Adrenal gland (tissue), 12 donors: ENCODE results near the gene DCX. TPM values are rescaled to one million over a fixed set of nuclear protein-coding genes. Genes with fewer than 3 reads are reported as not detected.
A peak's percentile ranks its signal among the peaks of the same experiment; 100 is the strongest.

Source experiments
- DNase-seq, 7 donors: peaks; one replicate each; pipeline ENCODE4 v3.0.0-alpha.2; 2019 to 2020
- H3K27ac ChIP-seq, 5 donors: fragments of 200-600 bp; sonication (generic) in 4 of 5; 1 replicate in 3 of 5; 2 replicates in 2 of 5; pipeline versions ENCODE4 v1.5.1 to v1.8.0; 2016 to 2020; ENCODE audit warnings: mild to moderate bottlenecking in 1 of 5
- H3K27me3 ChIP-seq: fragments of 200-600 bp; 2 replicates; pipeline ENCODE4 v1.8.0; 2021
- H3K36me3 ChIP-seq, 2 donors: fragments of 200-600 bp; replicated peaks in 1 of 2; 1 replicate in 1 of 2; 2 replicates in 1 of 2; pipeline versions ENCODE4 v1.5.1 to v1.8.0; 2018 to 2022
- H3K4me1 ChIP-seq, 2 donors: fragments of 200-600 bp; replicated peaks in 1 of 2; 1 replicate in 1 of 2; 2 replicates in 1 of 2; pipeline versions ENCODE4 v1.5.1 to v1.8.0; 2018 to 2021
- H3K4me3 ChIP-seq, 4 donors: fragments of 200-600 bp; sonication (generic) in 3 of 4; one replicate each; pipeline ENCODE4 v1.5.1; 2016 to 2018
- H3K9me3 ChIP-seq, 3 donors: fragments of 200-600 bp; sonication (generic) in 1 of 3; replicated peaks in 1 of 3; 1 replicate in 2 of 3; 2 replicates in 1 of 3; pipeline versions ENCODE4 v1.5.1 to v1.8.0; 2016 to 2021
- POLR2A ChIP-seq, 2 donors: fragments of 450-650 bp; IDR thresholded peaks; one replicate each; pipeline ENCODE4 v1.6.1; 2017; ENCODE audit warnings: antibody characterized with exemption in 2 of 2, mild to moderate bottlenecking in 2 of 2, moderate library complexity in 1 of 2
- WGBS, 4 donors: extraction: QIAGEN DNeasy Blood & Tissue Kit in 2 of 4; methylation state at CpG; one replicate each; pipeline versions ENCODE4 v1.1.5 to v1.1.7; 2013 to 2017; 5-methylcytosine and 5-hydroxymethylcytosine counted together
- intact Hi-C, 2 donors: fragments of 100-400 bp; cut with DNase I; formaldehyde crosslinking; loops; one replicate each; pipeline versions ENCODE4 v1.14.1 to v1.15.0; 2022 to 2023
- polyA plus RNA-seq, 3 donors: library from polyadenylated mRNA; stranded (reverse); fragments of 200-250 nt in 2 of 3; fragments of 350-450 nt in 1 of 3; fragmentation: Illumina TruSeq in 1 of 3; extraction: RNeasy Lipid Tissue Mini Kit (QIAGEN cat#74804) in 1 of 3; gene quantifications; one replicate each; pipeline ENCODE4 v1.2.3, GENCODE V29; 2013 to 2014
- total RNA-seq, 9 donors: library from RNA; depleted of rRNA in 4 of 9; stranded (reverse); fragments of >200 nt in 4 of 9; fragments of 120-200 nt in 1 of 9; fragmentation: NEBNext Ultra II Directional in 1 of 9; extraction: Animal tissue kit (Norgen Biotek cat#: 25700) in 1 of 9; gene quantifications; one replicate each; pipeline versions ENCODE4 v1.1.0 to v1.2.4, GENCODE V29; 2013 to 2023
- TF ChIP-seq, protein P1 (sequence below), 6 experiments: fragments of 450-650 bp in 4 of 6; fragments of 200-600 bp in 2 of 6; sonication (generic) in 1 of 6; IDR thresholded peaks; 1 replicate in 5 of 6; 2 replicates in 1 of 6; pipeline versions ENCODE4 v1.5.1 to v1.8.0; 2016 to 2021; ENCODE audit warnings: antibody characterized with exemption in 6 of 6, mild to moderate bottlenecking in 2 of 6, moderate library complexity in 1 of 6
- donor health status: healthy with polysubstance abuse.
- donor health status: Bipolar disorder and iron deficiency.
- donor health status: DM: yes; HTN: yes; CAD: no.
- donor health status: DM: no; HTN: no; CAD: no.
- donor health status: DM: no; HTN: no; CAD: no.
- donor health status: DM: yes; HTN: yes; CAD: no.

The DCX gene
- total and polyA plus RNA-seq, 12 donors = 0.04 to 2.9 (median 0.24) TPM; not detected in 5

DNA sequence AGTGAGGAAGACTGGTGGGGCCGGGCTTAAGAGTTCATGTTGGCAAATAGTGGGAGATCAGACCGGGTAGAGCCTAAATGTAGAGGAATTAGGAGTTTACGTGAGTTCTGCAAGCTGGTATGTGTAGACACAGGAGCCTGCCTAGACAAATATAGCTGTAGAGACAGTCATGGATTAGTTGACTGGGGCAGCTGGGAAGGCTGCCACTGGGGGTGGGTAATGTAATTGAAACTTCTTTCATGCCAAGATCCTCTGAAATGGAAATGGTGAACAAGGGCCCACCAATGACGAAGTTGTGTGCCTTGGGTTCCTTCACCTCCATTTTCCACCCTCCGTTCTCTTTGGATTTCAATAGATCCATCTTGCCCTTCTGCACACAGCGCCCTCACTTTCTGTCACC lies 129.9 kb downstream of the DCX start:
- Histone ChIP-seq H3K27me3 (no peaks in the 10 kb centered on the region), H3K36me3 (no peaks in the 10 kb centered on the region), H3K4me3 (no peak overlapping the region), H3K4me1 (no peaks in the 10 kb centered on the region), H3K27ac (no peak overlapping the region), H3K9me3 (no peaks in the 10 kb centered on the region)
- intact Hi-C loops = no loop called here
- DNase-seq = no peak
- WGBS, 4 donors = 67 to 84% (median 74%) methylated on average over 6 of the region's 6 CpGs
- no peak for TF ChIP-seq POLR2A (IDR thresholded peaks at IDR 0.05)
- TF ChIP-seq, protein P1, sequence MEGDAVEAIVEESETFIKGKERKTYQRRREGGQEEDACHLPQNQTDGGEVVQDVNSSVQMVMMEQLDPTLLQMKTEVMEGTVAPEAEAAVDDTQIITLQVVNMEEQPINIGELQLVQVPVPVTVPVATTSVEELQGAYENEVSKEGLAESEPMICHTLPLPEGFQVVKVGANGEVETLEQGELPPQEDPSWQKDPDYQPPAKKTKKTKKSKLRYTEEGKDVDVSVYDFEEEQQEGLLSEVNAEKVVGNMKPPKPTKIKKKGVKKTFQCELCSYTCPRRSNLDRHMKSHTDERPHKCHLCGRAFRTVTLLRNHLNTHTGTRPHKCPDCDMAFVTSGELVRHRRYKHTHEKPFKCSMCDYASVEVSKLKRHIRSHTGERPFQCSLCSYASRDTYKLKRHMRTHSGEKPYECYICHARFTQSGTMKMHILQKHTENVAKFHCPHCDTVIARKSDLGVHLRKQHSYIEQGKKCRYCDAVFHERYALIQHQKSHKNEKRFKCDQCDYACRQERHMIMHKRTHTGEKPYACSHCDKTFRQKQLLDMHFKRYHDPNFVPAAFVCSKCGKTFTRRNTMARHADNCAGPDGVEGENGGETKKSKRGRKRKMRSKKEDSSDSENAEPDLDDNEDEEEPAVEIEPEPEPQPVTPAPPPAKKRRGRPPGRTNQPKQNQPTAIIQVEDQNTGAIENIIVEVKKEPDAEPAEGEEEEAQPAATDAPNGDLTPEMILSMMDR (IDR thresholded peaks at IDR 0.05) = no peak

DNA sequence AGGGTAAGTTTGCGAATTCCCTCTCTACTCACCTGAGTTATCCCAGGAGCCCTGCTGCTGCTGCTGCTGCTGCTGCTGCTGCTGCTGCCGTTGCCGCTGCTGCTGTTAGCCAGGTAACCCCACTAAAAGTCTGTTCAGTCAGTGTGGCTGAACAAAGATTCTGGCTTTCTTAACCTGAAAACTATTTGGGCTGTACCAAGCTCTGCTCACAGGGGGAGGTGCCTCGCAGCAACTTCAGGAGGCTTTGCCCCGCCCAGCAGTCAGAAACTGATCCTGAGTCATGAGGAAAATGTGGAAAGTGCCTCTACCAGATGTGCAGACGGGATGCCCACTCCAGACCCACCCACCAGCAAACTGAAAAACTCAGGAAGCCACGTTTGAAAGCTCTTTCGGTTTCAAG lies 141.7 kb downstream of the DCX start, which contains the start of gene CAPN6:
CAPN6 (minus strand) TSS at position 145 of the 400 bp plus-strand sequence. CDS start 6,547 bp downstream, outside the sequence.
- Histone ChIP-seq H3K36me3 (no peaks in the 10 kb centered on the region), H3K4me3 (no peak within 1 kb of the TSS), H3K9me3 (no peaks in the 10 kb centered on the region), H3K4me1 (no peaks in the 10 kb centered on the region), H3K27ac (no peak within 1 kb of the TSS), H3K27me3 (peaks cover 17% of the 10 kb centered on the region)
- intact Hi-C loops = no loop called here
- TF ChIP-seq, protein P1 (IDR thresholded peaks at IDR 0.05) = no peak
- TF ChIP-seq POLR2A (IDR thresholded peaks at IDR 0.05) = no peak
- DNase-seq = peak in 1 of 7 donors; percentile 1
- 28 to 44% (median 37%) methylated on average over 5 to 8 of the region's 8 CpGs for WGBS, 4 donors

DNA sequence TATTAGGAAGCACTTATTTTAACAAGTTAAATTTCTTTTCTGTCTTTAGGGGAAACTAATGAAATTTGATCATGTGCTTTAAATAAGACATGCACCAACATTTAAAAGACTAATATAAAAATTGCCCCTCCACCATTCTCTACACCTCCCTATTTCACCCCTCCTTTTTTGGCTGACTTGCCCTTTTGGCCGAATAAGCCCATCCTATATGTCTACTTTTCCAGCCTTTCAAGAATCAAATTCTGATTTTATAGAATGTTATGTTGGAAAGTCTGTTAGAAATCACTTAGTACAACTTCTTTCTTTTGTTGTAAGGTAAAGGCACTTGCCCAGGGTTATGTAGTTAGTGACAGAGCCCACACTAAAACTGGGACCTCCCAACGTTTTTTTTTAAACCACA lies 143.5 kb downstream of the DCX start:
- Histone ChIP-seq H3K4me3 (no peak overlapping the region), H3K27ac (no peak overlapping the region), H3K4me1 (no peaks in the 10 kb centered on the region), H3K27me3 (peaks cover 11% of the 10 kb centered on the region), H3K36me3 (no peaks in the 10 kb centered on the region), H3K9me3 (no peaks in the 10 kb centered on the region)
- intact Hi-C loops = no loop called here
- WGBS, 4 donors = 24 to 32% (median 31%) methylated on average over 2 of the region's 2 CpGs
- TF ChIP-seq POLR2A (IDR thresholded peaks at IDR 0.05) = no peak
- TF ChIP-seq, protein P1 (IDR thresholded peaks at IDR 0.05) = no peak
- no peak for DNase-seq

DNA sequence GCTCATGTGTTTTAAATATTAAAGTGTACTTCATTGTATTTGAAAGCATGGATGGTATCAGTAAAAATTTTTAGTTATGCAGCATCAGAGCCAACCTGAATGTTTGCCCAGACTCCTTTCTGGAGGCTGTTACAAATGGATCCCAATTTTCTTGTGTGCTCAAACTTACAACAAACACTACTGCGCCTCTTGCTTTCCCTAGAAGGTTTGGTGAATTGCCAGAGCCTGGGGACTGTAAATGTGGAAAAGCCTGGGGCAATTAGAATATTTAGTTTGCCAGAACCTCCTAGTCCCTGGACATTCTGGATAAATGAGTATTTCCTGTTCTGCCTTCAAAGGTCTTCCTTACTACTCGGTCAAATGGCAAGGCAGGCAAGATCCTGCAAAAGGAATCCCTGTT lies 146.5 kb downstream of the DCX start:
- Histone ChIP-seq H3K36me3 (no peaks in the 10 kb centered on the region), H3K27me3 (peaks cover 11% of the 10 kb centered on the region), H3K9me3 (no peaks in the 10 kb centered on the region), H3K4me1 (no peaks in the 10 kb centered on the region), H3K4me3 (no peak overlapping the region), H3K27ac (no peak overlapping the region)
- intact Hi-C loops = no loop called here
- WGBS, 4 donors = 67 to 75% (median 70%) methylated on average over 1 to 2 of the region's 2 CpGs
- DNase-seq = no peak
- no peak for TF ChIP-seq POLR2A (IDR thresholded peaks at IDR 0.05)
- TF ChIP-seq, protein P1 (IDR thresholded peaks at IDR 0.05) = no peak
